Measurements from ENCODE around the gene SPSB1.

SPSB1 gene

GRCh38 chr1:9413877-9414213, 121.2 kb downstream of the SPSB1 start:
- POLR2A ChIA-PET, result interaction anchor here (1.4 kb wide), 1 partner anchor 12 kb away, joined by 5 read pairs; no protein-coding TSS in a partner anchor
- H3K27ac ChIP-seq (ENCODE audit: insufficient read depth in 1 of 2, low read depth in 1 of 2, low read length in 2 of 2, poor library complexity in 1 of 2, severe bottlenecking in 2 of 2), result no peak overlapping the region
- CTCF ChIA-PET, result interaction anchor here (2.5 kb wide), 1 partner anchor 10 kb away, joined by 20 read pairs; no protein-coding TSS in a partner anchor
- peaks cover 0 to 27% (median 17%) of the 10 kb centered on the region in 4 experiments for H3K4me1 ChIP-seq (ENCODE audit: control extremely low read depth in 1 of 4, control insufficient read depth in 4 of 4, insufficient read depth in 4 of 4, low read length in 3 of 4)
- no peaks in the 10 kb centered on the region for H3K9me3 ChIP-seq (ENCODE audit: control extremely low read depth in 1 of 5, control insufficient read depth in 4 of 5, insufficient read depth in 2 of 5, low read depth in 1 of 5, low read length in 4 of 5)
- no peaks in the 10 kb centered on the region for H3K27me3 ChIP-seq (replicated peaks in 2 of 5; ENCODE audit: control insufficient read depth in 4 of 5, insufficient read depth in 5 of 5, low read length in 4 of 5)
- WGBS (ENCODE audit: insufficient coverage), result 100% methylated on average over 1 of the region's 4 CpGs
- H3K36me3 ChIP-seq (ENCODE audit: control insufficient read depth in 4 of 4, insufficient read depth in 4 of 4, low read length in 3 of 4), result no peaks in the 10 kb centered on the region
- no peak for DNase-seq
- no peak overlapping the region for H3K4me3 ChIP-seq (ENCODE audit: control insufficient read depth in 1 of 7, extremely low read depth in 1 of 7, insufficient read depth in 4 of 7, low read depth in 2 of 7, low read length in 6 of 7)

GRCh38 chr1:9416506-9416905, 123.8 kb downstream of the SPSB1 start:
- no peaks in the 10 kb centered on the region for H3K9me3 ChIP-seq (ENCODE audit: control extremely low read depth in 1 of 5, control insufficient read depth in 4 of 5, insufficient read depth in 2 of 5, low read depth in 1 of 5, low read length in 4 of 5)
- H3K36me3 ChIP-seq (ENCODE audit: control insufficient read depth in 4 of 4, insufficient read depth in 4 of 4, low read length in 3 of 4), result no peaks in the 10 kb centered on the region
- H3K4me1 ChIP-seq (ENCODE audit: control extremely low read depth in 1 of 4, control insufficient read depth in 4 of 4, insufficient read depth in 4 of 4, low read length in 3 of 4), result peaks cover 0 to 17% (median 16%) of the 10 kb centered on the region in 4 experiments
- POLR2A ChIA-PET, result no interaction called here
- H3K27ac ChIP-seq (ENCODE audit: insufficient read depth in 1 of 2, low read depth in 1 of 2, low read length in 2 of 2, poor library complexity in 1 of 2, severe bottlenecking in 2 of 2), result no peak overlapping the region
- 97% methylated on average over 4 of the region's 9 CpGs for WGBS (ENCODE audit: insufficient coverage)
- H3K4me3 ChIP-seq (ENCODE audit: control insufficient read depth in 1 of 7, extremely low read depth in 1 of 7, insufficient read depth in 4 of 7, low read depth in 2 of 7, low read length in 6 of 7), result no peak overlapping the region
- no peak for DNase-seq
- CTCF ChIA-PET, result interaction anchor here (1.1 to 1.4 kb wide), 2 partner anchors 9 to 16 kb away, joined by 3 read pairs; no protein-coding TSS in a partner anchor
- H3K27me3 ChIP-seq (replicated peaks in 2 of 5; ENCODE audit: control insufficient read depth in 4 of 5, insufficient read depth in 5 of 5, low read length in 4 of 5), result no peaks in the 10 kb centered on the region

DNA sequence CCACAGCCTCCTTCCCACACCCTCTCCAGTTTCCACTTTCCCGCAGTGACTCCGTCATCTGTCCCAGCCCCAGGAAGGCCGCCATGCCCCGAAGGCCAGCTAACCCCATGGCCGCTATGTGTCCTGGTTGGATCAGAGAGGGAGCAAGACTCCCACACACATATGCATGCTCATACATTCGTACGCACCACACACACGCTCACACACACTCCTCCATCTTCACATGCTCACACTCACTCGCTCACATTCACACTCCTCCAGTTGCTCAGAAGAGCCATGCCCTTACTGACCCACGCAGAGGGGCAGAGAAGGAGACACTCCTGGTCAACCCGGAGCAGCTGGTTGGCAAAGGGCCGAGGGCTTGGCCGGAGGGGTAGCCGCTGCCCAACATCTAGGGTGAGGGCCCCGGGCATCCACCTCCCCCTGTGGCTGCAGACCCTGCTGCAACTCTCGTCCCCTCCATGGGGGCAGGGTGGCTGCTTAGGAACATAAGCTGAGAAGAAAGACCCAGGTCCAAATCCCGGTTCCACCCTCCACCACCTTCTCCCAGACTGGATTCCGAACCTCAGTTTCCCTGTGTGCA, 124.3 kb downstream of the SPSB1 start:
- Histone ChIP-seq H3K27ac (ENCODE audit: insufficient read depth in 1 of 2, low read depth in 1 of 2, low read length in 2 of 2, poor library complexity in 1 of 2, severe bottlenecking in 2 of 2) (no peak overlapping the region), H3K4me3 (ENCODE audit: control insufficient read depth in 1 of 7, extremely low read depth in 1 of 7, insufficient read depth in 4 of 7, low read depth in 2 of 7, low read length in 6 of 7) (no peak overlapping the region), H3K4me1 (ENCODE audit: control extremely low read depth in 1 of 4, control insufficient read depth in 4 of 4, insufficient read depth in 4 of 4, low read length in 3 of 4) (peaks cover 0 to 17% (median 16%) of the 10 kb centered on the region in 4 experiments), H3K27me3 (replicated peaks in 2 of 5; ENCODE audit: control insufficient read depth in 4 of 5, insufficient read depth in 5 of 5, low read length in 4 of 5) (no peaks in the 10 kb centered on the region), H3K9me3 (ENCODE audit: control extremely low read depth in 1 of 5, control insufficient read depth in 4 of 5, insufficient read depth in 2 of 5, low read depth in 1 of 5, low read length in 4 of 5) (no peaks in the 10 kb centered on the region), H3K36me3 (ENCODE audit: control insufficient read depth in 4 of 4, insufficient read depth in 4 of 4, low read length in 3 of 4) (no peaks in the 10 kb centered on the region)
- ChIA-PET POLR2A (no interaction called here), CTCF (interaction anchor here (1.1 to 1.4 kb wide), 2 partner anchors 9 to 17 kb away, joined by 3 read pairs; no protein-coding TSS in a partner anchor)
- DNase-seq, result no peak
- 96% methylated on average over 9 of the region's 18 CpGs for WGBS (ENCODE audit: insufficient coverage)

- CTCF ChIA-PET, result interaction anchor here (1.1 to 1.4 kb wide), 2 partner anchors 8 to 18 kb away, joined by 3 read pairs; no protein-coding TSS in a partner anchor
- no peak for DNase-seq
- WGBS (ENCODE audit: insufficient coverage), result 80% methylated on average over 2 of the region's 9 CpGs
- POLR2A ChIA-PET, result no interaction called here
- H3K4me3 ChIP-seq (ENCODE audit: control insufficient read depth in 1 of 7, extremely low read depth in 1 of 7, insufficient read depth in 4 of 7, low read depth in 2 of 7, low read length in 6 of 7), result no peak overlapping the region
- H3K9me3 ChIP-seq (ENCODE audit: control extremely low read depth in 1 of 5, control insufficient read depth in 4 of 5, insufficient read depth in 2 of 5, low read depth in 1 of 5, low read length in 4 of 5), result no peaks in the 10 kb centered on the region
- no peaks in the 10 kb centered on the region for H3K36me3 ChIP-seq (ENCODE audit: control insufficient read depth in 4 of 4, insufficient read depth in 4 of 4, low read length in 3 of 4)
- no peaks in the 10 kb centered on the region for H3K27me3 ChIP-seq (replicated peaks in 2 of 5; ENCODE audit: control insufficient read depth in 4 of 5, insufficient read depth in 5 of 5, low read length in 4 of 5)
- H3K27ac ChIP-seq (ENCODE audit: insufficient read depth in 1 of 2, low read depth in 1 of 2, low read length in 2 of 2, poor library complexity in 1 of 2, severe bottlenecking in 2 of 2), result no peak overlapping the region
- peaks cover 0 to 13% (median 11%) of the 10 kb centered on the region in 4 experiments for H3K4me1 ChIP-seq (ENCODE audit: control extremely low read depth in 1 of 4, control insufficient read depth in 4 of 4, insufficient read depth in 4 of 4, low read length in 3 of 4)
Measured at GRCh38 chr1:9417695-9418094, 125.0 kb downstream of the SPSB1 start.

- Histone ChIP-seq H3K36me3 (ENCODE audit: control insufficient read depth in 4 of 4, insufficient read depth in 4 of 4, low read length in 3 of 4) (no peaks in the 10 kb centered on the region), H3K27ac (ENCODE audit: insufficient read depth in 1 of 2, low read depth in 1 of 2, low read length in 2 of 2, poor library complexity in 1 of 2, severe bottlenecking in 2 of 2) (no peak overlapping the region), H3K27me3 (replicated peaks in 2 of 5; ENCODE audit: control insufficient read depth in 4 of 5, insufficient read depth in 5 of 5, low read length in 4 of 5) (peaks cover 0 to 7% (median 0%) of the 10 kb centered on the region in 5 experiments), H3K9me3 (ENCODE audit: control extremely low read depth in 1 of 5, control insufficient read depth in 4 of 5, insufficient read depth in 2 of 5, low read depth in 1 of 5, low read length in 4 of 5) (peaks cover 0 to 6% (median 0%) of the 10 kb centered on the region in 5 experiments), H3K4me3 (ENCODE audit: control insufficient read depth in 1 of 7, extremely low read depth in 1 of 7, insufficient read depth in 4 of 7, low read depth in 2 of 7, low read length in 6 of 7) (no peak overlapping the region), H3K4me1 (ENCODE audit: control extremely low read depth in 1 of 4, control insufficient read depth in 4 of 4, insufficient read depth in 4 of 4, low read length in 3 of 4) (peaks cover 0 to 5% (median 3%) of the 10 kb centered on the region in 4 experiments)
- ChIA-PET CTCF (interaction anchor here (0.8 to 1.3 kb wide), 2 partner anchors 19 to 30 kb away, joined by 3 to 4 read pairs; no protein-coding TSS in a partner anchor), POLR2A (interaction anchor here (0.6 kb wide), 1 partner anchor 97 kb away, joined by 3 read pairs; no protein-coding TSS in a partner anchor)
- WGBS (ENCODE audit: insufficient coverage), result 93% methylated on average over 7 of the region's 7 CpGs
- no peak for DNase-seq
Measured at GRCh38 chr1:9418851-9419250, 126.2 kb downstream of the SPSB1 start.
